Activated CD4-positive, CD25-positive, alpha-beta regulatory T cell (primary cell): ENCODE results near the gene HMCN2.
"Not testable (repeated sequence)": the region's sequence is repeated elsewhere in the genome, so short reads cannot be mapped to it uniquely, and the experiment has no call there.

Experiments
- DNase-seq, 4 experiments: peaks; one replicate each; lab custom pipeline; 2025; lab: John Stamatoyannopoulos, UW

The HMCN2 gene

GRCh38 chr9:130391866-130392265 is 126.3 kb downstream of the HMCN2 start:
- no peak for DNase-seq

GRCh38 chr9:130393681-130394071 is 128.1 kb downstream of the HMCN2 start:
- DNase-seq, result no peak

GRCh38 chr9:130394320-130394719 is 128.8 kb downstream of the HMCN2 start:
- DNase-seq, result no peak

- DNase-seq, result no peak
These were observed 129.4 kb downstream of the HMCN2 start for GRCh38 chr9:130394814-130395470.

- DNase-seq, result no peak
These were observed 130.4 kb downstream of the HMCN2 start for GRCh38 chr9:130395810-130396435.

- DNase-seq, result no peak
These were observed 131.0 kb downstream of the HMCN2 start for GRCh38 chr9:130396581-130396980.

- DNase-seq, result no peak
These were observed 133.1 kb downstream of the HMCN2 start for GRCh38 chr9:130398487-130399240.

GRCh38 chr9:130399768-130400167 is 134.2 kb downstream of the HMCN2 start:
- no peak for DNase-seq

- DNase-seq, result no peak
These were observed 135.3 kb downstream of the HMCN2 start for GRCh38 chr9:130400870-130401269.

- DNase-seq, result not testable (repeated sequence)
These were observed 136.2 kb downstream of the HMCN2 start for GRCh38 chr9:130401742-130402141.

GRCh38 chr9:130402243-130402642 is 136.7 kb downstream of the HMCN2 start:
- DNase-seq, result no peak

GRCh38 chr9:130402645-130403440 is 137.3 kb downstream of the HMCN2 start:
- DNase-seq, result no peak

GRCh38 chr9:130405657-130406257 is 140.2 kb downstream of the HMCN2 start:
- no peak for DNase-seq

- no peak for DNase-seq
These were observed 140.8 kb downstream of the HMCN2 start for GRCh38 chr9:130406278-130406895.

- DNase-seq, result no peak
These were observed 142.5 kb downstream of the HMCN2 start for GRCh38 chr9:130407916-130408663.

- no peak for DNase-seq
These were observed 143.1 kb downstream of the HMCN2 start for GRCh38 chr9:130408669-130409068.

- DNase-seq, result no peak
These were observed 143.7 kb downstream of the HMCN2 start for GRCh38 chr9:130409246-130409645.

GRCh38 chr9:130410443-130410842 is 144.9 kb downstream of the HMCN2 start:
- no peak for DNase-seq

GRCh38 chr9:130411566-130411915 is 146.0 kb downstream of the HMCN2 start:
- no peak for DNase-seq

- DNase-seq, result no peak
These were observed 148.6 kb downstream of the HMCN2 start for GRCh38 chr9:130414081-130414731.
